Tongue (tissue), 2 donors: ENCODE measurements around the gene ITGA8. TPM values are rescaled to one million over a fixed set of nuclear protein-coding genes. Genes with fewer than 3 reads are reported as not detected.
A peak's percentile ranks its signal among the peaks of the same experiment; 100 is the strongest.

Experiments used
- DNase-seq: peaks from one replicate; pipeline ENCODE4 v3.0.0-alpha.2; 2015
- total RNA-seq: library from RNA; depleted of rRNA; stranded (reverse); fragments of >200 nt; gene quantifications from one replicate; pipeline ENCODE4 v1.2.3, GENCODE V29; 2014

ITGA8 gene
- total RNA-seq, 1 donor from 2014 or later, result 18.8 TPM

- peak; percentile 97 for DNase-seq
Measured at GRCh38 chr10:15735763-15736162, 16.0 kb upstream of the ITGA8 start.

GRCh38 chr10:15730341-15730740 lies 10.6 kb upstream of the ITGA8 start:
- no peak for DNase-seq

- DNase-seq, result no peak
Measured at GRCh38 chr10:15729890-15730289, 10.2 kb upstream of the ITGA8 start.

- DNase-seq, result no peak
Measured at GRCh38 chr10:15726042-15726441, 6.3 kb upstream of the ITGA8 start.

GRCh38 chr10:15725603-15726002 lies 5.9 kb upstream of the ITGA8 start:
- peak; percentile 77 for DNase-seq

DNA sequence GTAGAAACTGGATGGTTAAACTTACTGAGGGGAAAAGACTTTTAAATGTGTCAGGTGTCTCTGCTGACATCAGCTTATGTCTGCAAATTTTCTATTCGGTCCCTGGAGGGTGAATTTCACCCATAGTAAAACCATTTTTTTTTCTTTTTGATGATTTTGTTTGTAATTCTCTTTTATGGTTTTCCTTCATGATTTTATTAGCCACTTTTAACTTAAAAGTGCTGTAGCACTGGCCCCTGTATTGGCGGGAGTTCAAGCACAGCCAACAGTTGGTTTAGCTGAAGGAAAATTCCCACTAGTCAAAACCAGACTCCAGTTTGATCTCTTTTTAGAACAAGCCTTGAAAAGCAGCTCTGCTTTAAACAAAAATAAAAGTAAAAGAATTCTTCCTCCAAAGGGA lies 5.0 kb upstream of the ITGA8 start:
- DNase-seq, result no peak

- peak; percentile 31 for DNase-seq
Measured at GRCh38 chr10:15723803-15724202, 4.1 kb upstream of the ITGA8 start.

GRCh38 chr10:15720635-15721287 lies 1.0 kb upstream of the ITGA8 start:
- DNase-seq, result no peak

GRCh38 chr10:15719049-15719898 lies 448 bp downstream of the ITGA8 start:
- peak; percentile 70 for DNase-seq

DNA sequence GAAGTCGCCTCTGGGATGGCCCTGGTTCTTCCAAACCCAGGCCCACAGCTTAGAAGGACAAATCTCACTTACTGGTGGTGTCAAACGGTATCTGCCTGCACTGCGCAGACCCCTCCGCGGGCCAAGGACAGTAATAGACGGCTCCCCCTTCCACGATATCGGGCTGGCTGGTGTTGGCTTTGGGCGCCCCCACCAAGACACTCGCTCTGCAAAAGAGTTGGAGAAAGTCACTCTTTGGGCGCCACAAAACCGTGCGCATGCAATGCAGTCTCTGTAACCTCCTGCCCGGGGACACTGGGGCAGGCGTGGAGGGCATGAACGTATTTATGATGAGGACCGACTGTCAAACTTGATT lies 1.1 kb downstream of the ITGA8 start:
- DNase-seq, result peak; percentile 24

DNA sequence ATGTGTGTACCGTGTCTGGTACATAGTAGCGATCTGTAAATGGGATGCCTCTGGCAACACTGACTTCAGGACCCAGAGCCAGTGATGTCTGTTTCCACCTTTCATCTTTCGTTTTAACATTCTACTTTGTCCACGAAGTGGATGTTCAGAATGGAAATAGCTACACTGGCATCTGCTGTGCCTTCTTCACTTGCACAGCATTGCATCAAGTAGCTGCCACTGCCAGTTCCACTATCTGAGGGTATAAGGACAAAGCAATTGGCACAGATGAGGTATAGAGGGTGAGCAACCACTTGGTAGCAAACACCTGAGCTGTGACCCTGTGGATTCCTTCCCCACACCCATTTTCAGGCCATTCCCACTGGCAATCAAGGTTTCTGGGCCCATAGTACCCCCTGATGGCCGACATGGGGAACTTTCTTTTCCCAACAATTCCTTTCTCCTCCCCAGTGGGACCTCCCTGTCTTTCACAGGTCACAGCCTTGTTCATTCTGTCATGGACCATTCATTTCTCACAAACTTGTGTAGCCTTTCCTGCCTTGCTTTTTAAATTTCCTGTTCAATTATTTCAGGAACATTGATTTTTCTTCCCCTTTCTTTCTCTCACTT lies 4.0 kb downstream of the ITGA8 start:
- no peak for DNase-seq

DNA sequence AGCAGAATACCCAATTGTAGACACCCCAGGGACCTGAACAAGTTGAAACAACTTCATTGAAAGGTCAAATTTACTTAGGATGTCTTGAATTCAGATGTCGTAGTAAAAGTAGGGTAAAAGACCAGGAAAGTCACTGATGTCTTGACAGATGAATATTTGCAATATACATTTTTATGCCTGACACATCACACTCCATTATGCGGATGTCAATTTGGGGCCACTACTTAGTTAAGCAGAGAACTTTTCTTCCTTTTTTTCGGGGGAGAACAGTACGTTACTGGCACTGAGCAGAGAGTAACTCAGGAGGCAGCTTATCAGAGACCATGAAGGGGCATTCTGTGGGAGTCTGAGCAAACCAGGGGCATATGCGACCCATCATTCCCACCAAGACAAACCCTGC lies 4.9 kb downstream of the ITGA8 start:
- no peak for DNase-seq

GRCh38 chr10:15712883-15713282 lies 6.8 kb downstream of the ITGA8 start:
- DNase-seq, result no peak

DNA sequence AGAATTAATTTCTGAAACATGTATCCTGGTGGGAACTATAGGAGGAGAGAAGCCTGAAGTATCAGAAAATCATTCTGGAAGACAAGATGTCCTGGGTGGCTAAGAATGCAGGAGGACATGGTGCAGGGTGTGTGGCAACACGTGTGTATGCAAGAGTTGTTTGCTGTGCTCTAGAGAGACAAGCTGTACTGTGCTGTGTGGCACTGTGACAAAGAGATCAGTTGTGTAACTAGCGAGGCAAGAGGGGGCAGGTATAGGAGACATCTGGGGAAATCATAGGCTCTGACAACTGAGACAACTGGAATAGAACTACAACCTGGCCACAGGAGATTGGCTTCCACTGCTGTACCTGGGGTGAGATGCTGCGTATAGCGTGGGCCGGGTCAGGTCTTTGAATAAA lies 9.3 kb downstream of the ITGA8 start:
- no peak for DNase-seq

DNA sequence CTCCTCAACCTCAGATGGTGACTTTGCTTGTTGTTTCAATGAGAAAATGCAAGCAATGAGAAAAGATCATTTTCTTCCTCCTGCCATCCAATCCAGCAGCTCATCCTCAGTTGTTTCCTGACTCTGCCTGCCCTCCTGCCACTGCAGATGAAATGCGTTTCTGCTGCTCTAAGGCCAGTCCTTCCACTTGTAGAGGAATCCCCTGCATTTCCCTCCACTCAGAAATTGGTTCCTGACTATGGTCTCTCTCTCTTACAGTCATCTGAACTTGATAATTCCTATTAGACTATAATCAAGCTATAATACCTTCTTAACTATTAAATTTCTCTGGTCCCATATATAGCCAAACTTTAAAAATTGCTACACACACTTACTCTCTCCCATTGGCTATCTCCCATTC lies 14.4 kb downstream of the ITGA8 start:
- no peak for DNase-seq

DNA sequence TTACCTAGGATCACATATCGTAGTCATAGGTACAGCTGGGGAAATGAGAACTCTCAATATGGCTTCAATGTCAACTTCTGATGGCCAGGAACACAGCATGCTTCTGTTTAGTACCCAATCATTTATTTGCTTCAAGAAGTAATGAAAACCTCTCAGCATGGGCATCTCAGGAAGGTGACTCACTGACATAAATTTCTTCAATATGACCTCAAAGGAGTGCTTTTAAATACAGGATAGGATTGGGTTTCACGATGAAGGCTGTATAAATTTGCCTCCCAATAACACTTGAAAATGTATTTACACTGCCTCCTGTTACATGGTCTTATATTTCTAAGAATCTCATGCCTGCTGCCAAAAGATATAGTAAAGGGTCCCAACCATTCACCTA lies 15.1 kb downstream of the ITGA8 start:
- DNase-seq, result no peak

GRCh38 chr10:15703944-15704580 lies 15.7 kb downstream of the ITGA8 start:
- no peak for DNase-seq

DNA sequence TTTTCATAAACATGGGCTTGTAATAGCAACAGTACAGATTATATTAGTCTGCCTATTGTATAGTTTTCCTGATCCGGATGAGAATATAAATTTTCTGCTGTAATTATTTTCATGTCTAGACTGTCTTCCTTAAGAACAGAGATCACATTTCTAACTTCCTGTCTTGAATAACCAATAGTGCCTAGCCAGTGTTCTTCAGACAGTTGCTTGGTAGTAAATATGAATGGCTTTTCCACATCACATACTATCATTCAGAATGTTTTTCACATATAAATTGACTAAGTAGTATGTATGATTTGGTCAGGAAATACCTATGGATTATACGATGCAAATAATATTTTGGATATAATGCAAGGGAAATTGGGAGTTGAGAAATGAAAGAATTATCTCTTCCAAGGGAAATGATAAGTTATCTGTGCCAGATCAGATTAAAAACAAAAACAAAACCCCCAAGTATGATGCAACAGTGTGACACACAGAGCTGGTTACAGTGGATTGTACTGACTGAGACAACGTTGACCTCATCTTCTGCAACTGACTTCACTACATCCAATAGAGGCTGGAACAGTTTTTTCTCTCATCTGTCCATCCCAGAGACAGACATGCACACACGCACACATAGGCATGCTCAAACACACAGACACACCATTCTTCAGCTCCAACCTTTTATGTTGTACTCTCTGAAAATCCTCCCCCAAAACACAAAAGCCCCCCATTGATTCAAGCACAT lies 16.4 kb downstream of the ITGA8 start:
- no peak for DNase-seq

DNA sequence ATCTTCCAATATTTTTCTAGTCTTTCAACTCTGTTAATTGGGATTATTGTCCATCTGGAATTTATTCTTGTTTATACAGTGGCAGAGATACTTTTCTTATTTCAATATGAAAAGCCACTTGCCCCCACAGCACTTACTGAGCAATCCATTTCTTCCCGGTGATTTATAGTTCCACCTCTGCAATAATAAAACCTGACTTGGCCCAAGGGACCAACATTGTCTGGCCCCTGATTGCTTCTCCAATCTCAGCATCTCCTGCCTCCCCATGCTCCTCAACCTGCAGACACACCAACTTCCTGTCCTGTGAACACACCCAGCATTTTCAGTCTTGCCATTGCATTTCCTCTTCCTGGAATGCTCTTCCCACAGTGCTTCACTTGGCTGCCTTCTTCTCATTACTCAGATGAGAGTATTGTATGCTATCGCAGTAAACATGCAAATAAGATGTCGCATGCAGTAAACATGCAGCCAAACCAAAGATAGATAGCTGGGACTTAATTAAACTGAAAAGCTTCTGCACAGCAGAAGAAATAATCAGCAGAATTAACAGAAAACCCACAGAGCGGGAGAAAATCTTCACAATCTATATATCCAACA lies 19.5 kb downstream of the ITGA8 start:
- no peak for DNase-seq

GRCh38 chr10:15695852-15696251 lies 23.9 kb downstream of the ITGA8 start:
- DNase-seq, result peak; percentile 18

GRCh38 chr10:15690031-15690430 lies 29.7 kb downstream of the ITGA8 start:
- no peak for DNase-seq

GRCh38 chr10:15684768-15685167 lies 35.0 kb downstream of the ITGA8 start:
- no peak for DNase-seq
